GM23338 (cell line): ENCODE data around the gene VEPH1. TPM values are rescaled to one million over a fixed set of nuclear protein-coding genes. Genes with fewer than 3 reads are reported as not detected.

Experiments
- ATAC-seq: fragments of 200-7000 bp; cut with Tn5 transposase; 3 replicates; pipeline ENCODE4 v1.9.1; 2020
- DNase-seq: peaks from one replicate; pipeline ENCODE4 v3.0.0-alpha.2; 2015; ENCODE audit warnings: low spot score
- H2AFZ ChIP-seq: fragments of 200-600 bp; sonication (generic); 2 replicates; pipeline ENCODE4 v1.8.0; 2016; ENCODE audit warnings: antibody characterized with exemption, mild to moderate bottlenecking, moderate library complexity
- H3F3A ChIP-seq: fragments of 200-600 bp; sonication (generic); replicated peaks from 2 replicates; pipeline ENCODE4 v1.8.0; 2017; ENCODE audit warnings: antibody characterized with exemption, mixed run types, low read depth
- H3K27ac ChIP-seq: fragments of 200-600 bp; sonication (generic); 2 replicates; pipeline ENCODE4 v1.6.1; 2016; ENCODE audit warnings: low read depth
- H3K27me3 ChIP-seq: fragments of 200-600 bp; sonication (generic); 2 replicates; pipeline ENCODE4 v1.8.0; 2016; ENCODE audit warnings: mild to moderate bottlenecking, mixed run types, moderate library complexity; ENCODE audit not compliant: insufficient read depth
- H3K36me3 ChIP-seq: fragments of 200-600 bp; sonication (generic); 2 replicates; pipeline ENCODE4 v1.8.0; 2016; ENCODE audit warnings: mild to moderate bottlenecking; ENCODE audit not compliant: insufficient read depth
- H3K4me1 ChIP-seq: fragments of 200-600 bp; sonication (generic); 2 replicates; pipeline ENCODE4 v1.8.0; 2016; ENCODE audit warnings: mild to moderate bottlenecking, moderate library complexity; ENCODE audit not compliant: insufficient read depth
- H3K4me2 ChIP-seq: fragments of 200-600 bp; sonication (generic); 2 replicates; pipeline ENCODE4 v1.7.1; 2017; ENCODE audit warnings: mixed run types
- H3K4me3 ChIP-seq: fragments of 200-600 bp; sonication (generic); 2 replicates; pipeline ENCODE4 v1.6.1; 2016; ENCODE audit warnings: mixed run types
- H3K79me2 ChIP-seq: fragments of 200-600 bp; sonication (generic); replicated peaks from 2 replicates; pipeline ENCODE4 v1.8.0; 2017; ENCODE audit warnings: mild to moderate bottlenecking; ENCODE audit not compliant: insufficient read depth
- H3K9me2 ChIP-seq: fragments of 200-600 bp; sonication (generic); 2 replicates; pipeline ENCODE4 v1.8.0; 2017; ENCODE audit not compliant: insufficient read depth
- H4K20me1 ChIP-seq: fragments of 200-600 bp; sonication (generic); replicated peaks from 2 replicates; pipeline ENCODE4 v1.8.0; 2017; ENCODE audit warnings: mild to moderate bottlenecking; ENCODE audit not compliant: insufficient read depth
- H3K27ac Mint-ChIP-seq: 2 replicates; pipeline ENCODE4 v1.8.0; 2020; ENCODE audit warnings: inconsistent platforms, mild to moderate bottlenecking, moderate library complexity, mixed read lengths
- H3K27me3 Mint-ChIP-seq: 3 replicates; pipeline ENCODE4 v1.8.0; 2022; ENCODE audit warnings: low read depth, mild to moderate bottlenecking, moderate library complexity, mixed read lengths, inconsistent platforms; ENCODE audit not compliant: insufficient read depth, poor library complexity
- H3K36me3 Mint-ChIP-seq: 3 replicates; pipeline ENCODE4 v1.8.0; 2021; ENCODE audit warnings: low read depth, mild to moderate bottlenecking, inconsistent platforms, moderate library complexity, mixed read lengths
- H3K4me1 Mint-ChIP-seq: 3 replicates; pipeline ENCODE4 v1.8.0; 2020; ENCODE audit warnings: mild to moderate bottlenecking, inconsistent platforms, mixed read lengths
- H3K4me3 Mint-ChIP-seq: 3 replicates; pipeline ENCODE4 v1.8.0; 2021; ENCODE audit warnings: moderate library complexity, mild to moderate bottlenecking, inconsistent platforms, mixed read lengths
- H3K9me3 Mint-ChIP-seq: 3 replicates; pipeline ENCODE4 v1.8.0; 2020; ENCODE audit warnings: moderate library complexity, mild to moderate bottlenecking, inconsistent platforms, mixed read lengths
- CREB1 ChIP-seq: fragments of 250-450 bp; sonication (Bioruptor Pico); IDR thresholded peaks from 2 replicates; pipeline ENCODE4 v1.5.0; 2020; ENCODE audit warnings: low read depth, mild to moderate bottlenecking, moderate library complexity
- EZH2phosphoT487 ChIP-seq: fragments of 200-600 bp; sonication (generic); IDR thresholded peaks from one replicate; pipeline ENCODE4 v1.8.1; 2018; ENCODE audit warnings: antibody characterized with exemption; ENCODE audit not compliant: unreplicated experiment
- JUNB ChIP-seq: IDR thresholded peaks from one replicate; pipeline ENCODE4 v1.6.1; 2016; ENCODE audit warnings: antibody characterized with exemption; ENCODE audit not compliant: unreplicated experiment
- NANOG ChIP-seq: IDR thresholded peaks from 2 replicates; pipeline ENCODE4 v1.6.1; 2016; ENCODE audit warnings: antibody characterized with exemption, borderline replicate concordance
- STAT1 ChIP-seq: IDR thresholded peaks from one replicate; pipeline ENCODE4 v1.6.1; 2016; ENCODE audit warnings: antibody characterized with exemption; ENCODE audit not compliant: unreplicated experiment
- ZNF331 ChIP-seq: fragments of 250-450 bp; sonication (Bioruptor Pico); IDR thresholded peaks from 2 replicates; pipeline ENCODE4 v1.5.0; 2020; ENCODE audit warnings: low read depth, mild to moderate bottlenecking, moderate library complexity
- polyA plus RNA-seq: library from polyadenylated mRNA; unstranded; fragments of >200 nt; fragmentation: Nextera tagmentation; extraction: Ambion mirVana; gene quantifications from 2 replicates; pipeline ENCODE4 v1.2.1, GENCODE V29; 2016
- total RNA-seq: library from RNA; depleted of rRNA; stranded (reverse); fragments of >200 nt; shearing (Covaris generic); gene quantifications from 2 replicates; pipeline ENCODE4 v1.2.3, GENCODE V29; 2014
- TF ChIP-seq, protein P1 (sequence below): IDR thresholded peaks from one replicate; pipeline ENCODE4 v1.6.1; 2018; ENCODE audit warnings: antibody characterized with exemption; ENCODE audit not compliant: unreplicated experiment
- TF ChIP-seq, protein P2 (sequence below), 2 experiments: fragments of 200-600 bp in 1 of 2; sonication (generic) in 1 of 2; conservative IDR thresholded peaks; 2 replicates each; pipeline versions ENCODE4 v1.5.1 to v1.6.1; 2016 to 2017; ENCODE audit warnings: antibody characterized with exemption in 2 of 2, low read depth in 2 of 2, mild to moderate bottlenecking in 2 of 2, moderate library complexity in 1 of 2

The VEPH1 gene
- total and polyA plus RNA-seq, 2 experiments from 2014 or later: 15.4 to 33.8 TPM

DNA sequence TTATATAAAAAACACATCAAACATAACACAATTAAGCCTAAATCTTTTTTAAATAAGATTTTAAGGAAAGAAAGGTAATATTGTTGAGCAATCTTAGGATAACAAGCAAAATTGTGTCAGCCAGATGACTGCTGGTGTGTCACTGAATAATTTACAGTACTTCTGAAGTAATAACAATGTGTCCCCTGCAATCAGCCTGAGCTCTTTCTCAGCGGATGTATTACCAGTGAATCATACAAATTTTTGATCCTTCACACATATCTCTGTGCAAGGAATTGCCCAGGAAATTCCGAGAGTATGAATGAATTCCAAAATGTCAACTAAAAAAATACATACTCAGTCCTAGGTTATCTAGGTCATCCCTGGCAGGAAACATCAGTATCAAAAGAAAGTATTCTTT lies 143.2 kb downstream of the VEPH1 start:
- DNase-seq: no peak
- no peaks in the 10 kb centered on the region for H3K9me3 Mint-ChIP-seq
- no peaks in the 10 kb centered on the region for H3K9me2 ChIP-seq
- no peaks in the 10 kb centered on the region for H3K27me3 Mint-ChIP-seq
- no peak overlapping the region for H2AFZ ChIP-seq
- H3K4me3 Mint-ChIP-seq: no peak overlapping the region
- H3K27me3 ChIP-seq: no peaks in the 10 kb centered on the region
- H4K20me1 ChIP-seq: no peaks in the 10 kb centered on the region
- no peak for ATAC-seq
- no peak overlapping the region for H3K4me3 ChIP-seq
- TF ChIP-seq JUNB: no peak
- TF ChIP-seq EZH2phosphoT487: no peak
- TF ChIP-seq STAT1: no peak
- TF ChIP-seq NANOG: no peak
- TF ChIP-seq, protein P1, sequence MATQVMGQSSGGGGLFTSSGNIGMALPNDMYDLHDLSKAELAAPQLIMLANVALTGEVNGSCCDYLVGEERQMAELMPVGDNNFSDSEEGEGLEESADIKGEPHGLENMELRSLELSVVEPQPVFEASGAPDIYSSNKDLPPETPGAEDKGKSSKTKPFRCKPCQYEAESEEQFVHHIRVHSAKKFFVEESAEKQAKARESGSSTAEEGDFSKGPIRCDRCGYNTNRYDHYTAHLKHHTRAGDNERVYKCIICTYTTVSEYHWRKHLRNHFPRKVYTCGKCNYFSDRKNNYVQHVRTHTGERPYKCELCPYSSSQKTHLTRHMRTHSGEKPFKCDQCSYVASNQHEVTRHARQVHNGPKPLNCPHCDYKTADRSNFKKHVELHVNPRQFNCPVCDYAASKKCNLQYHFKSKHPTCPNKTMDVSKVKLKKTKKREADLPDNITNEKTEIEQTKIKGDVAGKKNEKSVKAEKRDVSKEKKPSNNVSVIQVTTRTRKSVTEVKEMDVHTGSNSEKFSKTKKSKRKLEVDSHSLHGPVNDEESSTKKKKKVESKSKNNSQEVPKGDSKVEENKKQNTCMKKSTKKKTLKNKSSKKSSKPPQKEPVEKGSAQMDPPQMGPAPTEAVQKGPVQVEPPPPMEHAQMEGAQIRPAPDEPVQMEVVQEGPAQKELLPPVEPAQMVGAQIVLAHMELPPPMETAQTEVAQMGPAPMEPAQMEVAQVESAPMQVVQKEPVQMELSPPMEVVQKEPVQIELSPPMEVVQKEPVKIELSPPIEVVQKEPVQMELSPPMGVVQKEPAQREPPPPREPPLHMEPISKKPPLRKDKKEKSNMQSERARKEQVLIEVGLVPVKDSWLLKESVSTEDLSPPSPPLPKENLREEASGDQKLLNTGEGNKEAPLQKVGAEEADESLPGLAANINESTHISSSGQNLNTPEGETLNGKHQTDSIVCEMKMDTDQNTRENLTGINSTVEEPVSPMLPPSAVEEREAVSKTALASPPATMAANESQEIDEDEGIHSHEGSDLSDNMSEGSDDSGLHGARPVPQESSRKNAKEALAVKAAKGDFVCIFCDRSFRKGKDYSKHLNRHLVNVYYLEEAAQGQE: no peak
- TF ChIP-seq, protein P2, sequence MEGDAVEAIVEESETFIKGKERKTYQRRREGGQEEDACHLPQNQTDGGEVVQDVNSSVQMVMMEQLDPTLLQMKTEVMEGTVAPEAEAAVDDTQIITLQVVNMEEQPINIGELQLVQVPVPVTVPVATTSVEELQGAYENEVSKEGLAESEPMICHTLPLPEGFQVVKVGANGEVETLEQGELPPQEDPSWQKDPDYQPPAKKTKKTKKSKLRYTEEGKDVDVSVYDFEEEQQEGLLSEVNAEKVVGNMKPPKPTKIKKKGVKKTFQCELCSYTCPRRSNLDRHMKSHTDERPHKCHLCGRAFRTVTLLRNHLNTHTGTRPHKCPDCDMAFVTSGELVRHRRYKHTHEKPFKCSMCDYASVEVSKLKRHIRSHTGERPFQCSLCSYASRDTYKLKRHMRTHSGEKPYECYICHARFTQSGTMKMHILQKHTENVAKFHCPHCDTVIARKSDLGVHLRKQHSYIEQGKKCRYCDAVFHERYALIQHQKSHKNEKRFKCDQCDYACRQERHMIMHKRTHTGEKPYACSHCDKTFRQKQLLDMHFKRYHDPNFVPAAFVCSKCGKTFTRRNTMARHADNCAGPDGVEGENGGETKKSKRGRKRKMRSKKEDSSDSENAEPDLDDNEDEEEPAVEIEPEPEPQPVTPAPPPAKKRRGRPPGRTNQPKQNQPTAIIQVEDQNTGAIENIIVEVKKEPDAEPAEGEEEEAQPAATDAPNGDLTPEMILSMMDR (conservative IDR thresholded peaks at IDR 0.05; ENCODE audit: low read depth in 2 of 2): no peak
- H3K4me1 ChIP-seq: no peaks in the 10 kb centered on the region
- H3K27ac ChIP-seq: no peak overlapping the region
- H3K36me3 ChIP-seq: no peaks in the 10 kb centered on the region
- no peak overlapping the region for H3K4me2 ChIP-seq
- H3F3A ChIP-seq: no peaks in the 10 kb centered on the region
- H3K79me2 ChIP-seq: no peaks in the 10 kb centered on the region
- no peaks in the 10 kb centered on the region for H3K36me3 Mint-ChIP-seq
- H3K27ac Mint-ChIP-seq: no peak overlapping the region
- H3K4me1 Mint-ChIP-seq: peaks cover 1% of the 10 kb centered on the region; the same call in 1 of the 3 replicates

DNA sequence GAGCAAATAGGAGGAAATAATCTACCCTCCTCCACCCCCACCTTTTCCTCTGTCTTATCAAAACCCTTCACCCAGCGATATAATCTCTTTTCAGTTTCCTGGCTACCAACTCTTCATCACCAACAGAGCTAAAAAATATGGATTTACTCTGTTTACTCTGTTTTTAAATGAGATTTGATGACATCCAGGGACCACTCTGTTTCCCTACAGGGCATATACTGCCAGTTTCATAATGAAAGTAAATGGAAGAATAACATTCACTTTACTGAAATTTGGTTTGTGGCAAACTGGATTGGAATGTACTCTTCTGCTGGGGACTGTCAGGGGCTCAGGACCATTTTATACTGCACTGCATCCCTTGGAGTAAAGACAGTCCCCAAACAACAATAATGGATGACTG lies 146.7 kb downstream of the VEPH1 start:
- Mint-ChIP-seq H3K4me1 (peaks cover 5% of the 10 kb centered on the region; the same call in 1 of the 3 replicates), H3K9me3 (no peaks in the 10 kb centered on the region; the same call in 2 of the 3 replicates), H3K36me3 (no peaks in the 10 kb centered on the region), H3K27me3 (no peaks in the 10 kb centered on the region), H3K4me3 (no peak overlapping the region), H3K27ac (no peak overlapping the region)
- Histone ChIP-seq H3K4me1 (no peaks in the 10 kb centered on the region), H3K36me3 (no peaks in the 10 kb centered on the region), H4K20me1 (no peaks in the 10 kb centered on the region), H3K27me3 (no peaks in the 10 kb centered on the region), H2AFZ (no peak overlapping the region), H3K79me2 (no peaks in the 10 kb centered on the region), H3K4me2 (no peak overlapping the region), H3F3A (no peaks in the 10 kb centered on the region), H3K27ac (no peak overlapping the region), H3K4me3 (no peak overlapping the region), H3K9me2 (no peaks in the 10 kb centered on the region; the same call in 1 of the 2 replicates)
- DNase-seq (no peak), ATAC-seq (no peak)
- no peak for TF ChIP-seq JUNB
- no peak for TF ChIP-seq CREB1 (CRISPR knock-in tag)
- TF ChIP-seq ZNF331 (CRISPR knock-in tag): no peak
- no peak for TF ChIP-seq STAT1
- no peak for TF ChIP-seq NANOG
- TF ChIP-seq, protein P2 (conservative IDR thresholded peaks at IDR 0.05; ENCODE audit: low read depth in 2 of 2): no peak
- TF ChIP-seq EZH2phosphoT487: no peak
- TF ChIP-seq, protein P1: no peak
